Right kidney (tissue), 1 donor: ENCODE results near the gene NTM.

Experiments
- DNase-seq: peaks from one replicate; pipeline ENCODE4 v3.0.0-alpha.2; 2016

NTM gene

GRCh38 chr11:131644204-131644795 lies 273.9 kb downstream of the NTM start:
- no peak for DNase-seq

DNA sequence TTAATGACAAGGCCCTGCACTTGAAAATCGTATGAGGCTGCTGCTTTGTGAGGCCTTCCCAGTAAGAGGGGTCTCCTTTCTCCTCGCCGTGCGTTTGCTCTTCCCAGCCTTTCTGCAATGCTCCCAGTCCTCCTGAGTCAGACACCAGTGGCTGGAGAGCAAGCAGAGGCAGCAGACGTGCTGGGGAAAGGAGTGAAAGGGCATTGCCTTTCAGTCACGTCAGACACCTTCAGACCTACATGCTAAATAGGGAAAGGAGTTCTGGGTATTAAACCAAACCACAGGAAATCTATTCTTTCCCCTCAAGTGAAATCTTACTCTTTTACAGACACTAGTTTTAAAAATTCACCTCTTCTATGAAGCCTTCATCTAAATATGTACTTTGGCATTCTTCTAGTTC lies 274.8 kb downstream of the NTM start:
- no peak for DNase-seq

GRCh38 chr11:131649856-131650255 lies 279.4 kb downstream of the NTM start:
- no peak for DNase-seq

- no peak for DNase-seq
These were observed 281.8 kb downstream of the NTM start for GRCh38 chr11:131652231-131652630.

- DNase-seq: no peak
These were observed 282.8 kb downstream of the NTM start for GRCh38 chr11:131653260-131653659.

DNA sequence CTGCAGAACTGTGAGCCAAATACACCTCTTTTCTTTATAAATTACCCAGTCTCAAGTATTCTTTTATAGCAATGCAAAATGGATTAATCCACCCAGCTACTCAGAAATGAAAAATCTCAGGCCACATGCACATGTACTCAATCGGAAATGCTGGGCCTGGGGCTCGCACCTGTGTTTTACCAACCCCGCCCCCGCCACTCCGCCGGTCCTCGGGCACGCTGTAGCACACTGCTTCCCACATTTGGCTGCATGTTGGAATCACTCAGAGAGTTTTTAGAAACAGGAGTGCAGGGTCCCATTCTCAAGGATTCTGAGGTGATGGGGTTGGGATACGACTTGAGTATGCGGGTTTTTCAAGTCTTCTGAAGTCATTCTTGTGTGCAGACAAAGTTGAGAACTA lies 284.4 kb downstream of the NTM start:
- no peak for DNase-seq

GRCh38 chr11:131656179-131656838 lies 285.9 kb downstream of the NTM start:
- DNase-seq: no peak

DNA sequence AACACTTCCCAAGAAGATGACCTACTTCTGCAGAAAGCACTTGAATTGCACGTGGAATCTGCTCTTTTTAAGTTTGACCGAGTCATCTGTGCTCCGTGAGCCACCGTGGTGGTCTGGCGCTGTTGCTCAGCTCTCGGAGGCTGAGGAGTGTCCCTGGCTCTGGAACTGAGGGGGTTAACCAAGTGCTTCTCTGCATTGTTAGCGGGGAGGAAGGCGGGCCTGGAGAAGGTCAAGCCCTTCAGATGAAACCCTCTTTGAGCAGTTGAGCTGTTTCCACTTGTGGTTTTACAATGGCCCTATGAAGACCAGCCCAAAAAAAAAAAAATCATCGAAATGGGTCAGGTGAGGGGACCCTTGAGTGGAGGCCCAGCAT lies 286.4 kb downstream of the NTM start:
- DNase-seq: no peak

DNA sequence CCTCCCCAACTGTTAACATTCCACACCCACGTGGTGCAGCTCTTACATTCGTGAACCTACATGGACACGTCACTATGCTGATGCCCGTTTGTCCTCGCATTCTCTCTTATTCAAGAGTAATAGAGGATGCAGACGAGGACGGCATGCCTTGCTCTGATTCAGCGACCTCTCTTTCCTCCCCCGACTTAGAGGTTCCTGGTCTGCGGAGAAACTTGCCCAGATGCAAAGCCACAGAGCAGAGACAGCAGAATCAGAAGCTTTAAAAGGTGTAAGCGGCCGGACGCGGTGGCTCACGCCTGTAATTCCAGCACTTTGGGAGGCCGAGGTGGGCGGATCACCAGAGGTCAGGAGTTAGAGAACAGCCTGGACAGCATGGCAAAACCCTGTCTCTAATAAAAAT lies 288.0 kb downstream of the NTM start:
- DNase-seq: no peak

GRCh38 chr11:131658952-131659351 lies 288.5 kb downstream of the NTM start:
- DNase-seq: no peak

- no peak for DNase-seq
These were observed 289.5 kb downstream of the NTM start for GRCh38 chr11:131659931-131660330.

DNA sequence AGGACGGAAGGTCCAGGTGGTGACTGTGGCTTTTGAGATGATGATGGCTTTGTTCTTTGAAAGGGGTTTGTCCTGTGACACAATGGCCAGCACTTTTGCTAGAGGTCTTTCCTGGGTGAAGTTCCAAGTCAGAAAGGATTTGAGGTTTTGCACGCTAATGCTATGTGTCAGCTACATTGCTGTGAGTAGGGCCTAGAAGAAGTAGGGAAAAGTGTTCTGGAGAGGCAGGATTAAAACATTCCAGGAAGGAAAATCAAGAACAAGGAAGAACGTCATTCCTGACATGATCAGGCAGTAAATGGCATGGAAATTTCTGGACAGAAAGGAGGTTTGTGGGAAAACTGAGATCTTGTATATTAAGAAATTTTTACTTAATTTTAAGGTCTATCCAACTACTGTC lies 290.7 kb downstream of the NTM start:
- no peak for DNase-seq

- DNase-seq: no peak
These were observed 292.0 kb downstream of the NTM start for GRCh38 chr11:131662317-131662972.

GRCh38 chr11:131662993-131663392 lies 292.6 kb downstream of the NTM start:
- no peak for DNase-seq

GRCh38 chr11:131663405-131664200 lies 293.2 kb downstream of the NTM start:
- no peak for DNase-seq

- no peak for DNase-seq
These were observed 293.9 kb downstream of the NTM start for GRCh38 chr11:131664293-131664692.

GRCh38 chr11:131664816-131665215 lies 294.4 kb downstream of the NTM start:
- no peak for DNase-seq

DNA sequence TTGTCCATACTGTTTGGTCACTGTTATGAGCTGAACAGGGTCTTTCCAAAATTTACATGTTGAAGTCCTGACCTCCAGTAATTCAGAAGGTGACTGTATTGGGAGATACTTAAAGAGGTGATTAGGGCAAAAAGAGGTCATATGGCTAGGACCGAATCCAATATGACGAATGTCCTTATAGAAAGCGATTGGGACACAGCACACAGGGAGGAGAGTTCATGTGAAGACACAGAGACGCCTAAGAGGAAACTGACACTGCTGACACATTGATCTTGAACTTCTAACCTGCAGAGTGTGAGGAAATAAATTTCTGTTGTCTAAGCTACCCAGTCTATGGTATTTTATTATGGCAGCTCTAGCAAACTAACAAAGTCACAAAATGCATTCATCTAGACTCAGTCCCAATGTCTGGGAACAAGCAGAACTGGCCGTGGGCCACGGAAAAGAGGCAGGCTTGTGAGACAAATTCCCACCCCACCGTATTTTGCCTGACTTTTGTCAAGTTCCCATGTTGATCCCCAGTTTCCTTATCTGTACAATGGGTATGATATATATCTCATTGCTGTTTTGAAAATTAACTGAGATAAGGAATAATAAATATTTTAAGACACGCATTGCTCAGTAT lies 295.0 kb downstream of the NTM start:
- DNase-seq: no peak

DNA sequence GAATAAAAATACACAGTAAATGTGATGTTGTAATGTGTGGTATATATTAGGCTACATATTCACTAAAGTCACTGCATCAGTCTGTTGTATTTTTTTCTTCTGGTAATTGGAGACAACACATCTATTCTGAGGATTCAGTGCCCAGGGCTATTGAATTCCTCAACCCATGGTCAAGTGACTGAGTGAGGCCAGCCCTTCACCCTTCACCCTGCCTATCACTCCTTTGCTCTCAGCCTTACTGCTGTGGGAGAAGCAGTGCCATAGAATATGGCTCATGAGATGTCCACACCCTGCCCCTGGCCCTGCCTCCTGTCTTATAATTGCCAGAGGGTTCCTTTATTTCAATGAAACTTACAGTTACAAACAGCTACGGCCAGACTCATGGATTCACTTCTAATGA lies 295.6 kb downstream of the NTM start:
- DNase-seq: no peak

DNA sequence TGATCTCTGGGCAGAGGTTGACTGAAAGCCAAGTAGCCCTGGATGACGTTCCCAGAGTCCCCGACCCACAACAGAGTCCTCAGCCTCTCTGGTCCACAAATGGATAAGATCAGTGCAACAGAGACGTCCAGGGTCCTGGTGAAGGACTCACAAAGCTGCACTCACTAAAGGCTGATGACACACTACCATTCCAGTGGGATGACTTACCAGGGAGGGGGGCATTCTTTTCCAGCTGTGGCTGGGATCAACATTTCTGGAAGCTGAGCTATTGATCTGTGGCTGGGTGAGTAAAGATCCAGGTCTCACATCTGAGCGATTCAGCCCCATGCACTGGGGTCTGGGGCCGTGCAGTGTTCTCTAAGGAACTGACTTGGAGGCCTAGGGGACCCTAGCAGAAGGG lies 296.2 kb downstream of the NTM start:
- DNase-seq: no peak

- no peak for DNase-seq
These were observed 297.2 kb downstream of the NTM start for GRCh38 chr11:131667566-131667965.

DNA sequence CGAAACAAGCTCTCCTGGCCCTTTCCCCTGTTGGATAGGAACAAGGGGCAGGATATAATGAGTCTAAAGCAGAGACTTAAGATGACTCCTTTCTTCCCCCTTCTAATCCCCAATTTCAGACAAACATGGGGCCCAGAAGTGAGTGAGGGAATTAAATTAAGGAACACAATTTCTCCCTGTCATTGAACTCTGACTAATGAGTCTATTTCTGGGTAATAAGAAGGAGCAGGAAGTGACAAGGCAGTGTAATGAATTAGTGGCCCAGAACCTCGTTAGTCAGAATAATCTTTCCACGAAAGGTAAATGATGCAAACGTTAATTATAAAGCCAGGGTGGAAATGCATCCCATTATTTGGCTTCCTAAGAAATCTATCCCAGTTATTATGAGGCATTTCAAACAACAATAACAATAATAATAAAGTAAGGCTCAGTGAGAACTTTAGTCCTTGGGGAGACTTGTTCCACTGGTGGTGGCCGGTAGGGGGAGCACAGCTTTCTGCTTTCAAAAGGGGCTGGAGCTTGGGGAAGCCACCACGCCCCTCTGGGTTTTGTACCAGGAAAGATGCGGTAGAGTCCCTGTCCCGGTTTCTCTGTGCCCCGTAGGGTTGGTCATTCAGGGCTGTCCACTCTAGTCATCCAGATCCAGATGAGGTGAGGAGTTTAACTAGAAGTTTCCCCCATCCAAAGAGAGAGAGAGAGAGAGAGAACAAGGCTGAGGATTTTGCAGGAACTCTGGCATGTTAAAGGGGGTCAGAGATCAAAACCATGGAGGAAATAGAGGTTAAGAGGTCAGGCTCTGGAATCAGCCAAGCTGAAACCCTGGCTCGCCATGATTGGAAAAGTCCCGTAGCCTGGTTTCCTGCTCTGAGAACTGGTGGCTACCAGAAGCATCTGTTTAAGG lies 298.3 kb downstream of the NTM start:
- DNase-seq: no peak
